GM19397 (cell line): ENCODE measurements around the gene RENBP.

ENCODE experiments used
- ATAC-seq: cut with Tn5 transposase; IDR thresholded peaks from one replicate; pipeline ENCODE4 v1.9.1; 2021; ENCODE audit warnings: mild to moderate bottlenecking, moderate library complexity; ENCODE audit not compliant: unreplicated experiment

The RENBP gene

DNA sequence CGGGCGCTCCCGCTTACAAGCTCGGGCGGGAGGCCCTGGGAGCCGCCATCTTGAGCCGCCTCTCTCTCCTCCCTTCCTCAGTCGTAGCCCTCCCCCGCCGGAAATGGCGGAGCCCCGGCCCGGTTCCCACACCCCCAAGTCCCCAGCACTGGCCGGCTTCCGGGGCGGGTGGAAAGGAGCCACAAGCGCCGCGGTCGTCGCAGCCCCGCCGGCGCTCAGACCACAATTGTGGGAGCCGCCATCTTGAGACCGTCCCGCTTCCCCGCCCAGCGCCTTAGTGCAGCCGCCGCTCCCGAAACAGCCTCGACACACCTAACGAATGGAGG is 26.6 kb upstream of the RENBP start:
- peak; percentile 36 for ATAC-seq

DNA sequence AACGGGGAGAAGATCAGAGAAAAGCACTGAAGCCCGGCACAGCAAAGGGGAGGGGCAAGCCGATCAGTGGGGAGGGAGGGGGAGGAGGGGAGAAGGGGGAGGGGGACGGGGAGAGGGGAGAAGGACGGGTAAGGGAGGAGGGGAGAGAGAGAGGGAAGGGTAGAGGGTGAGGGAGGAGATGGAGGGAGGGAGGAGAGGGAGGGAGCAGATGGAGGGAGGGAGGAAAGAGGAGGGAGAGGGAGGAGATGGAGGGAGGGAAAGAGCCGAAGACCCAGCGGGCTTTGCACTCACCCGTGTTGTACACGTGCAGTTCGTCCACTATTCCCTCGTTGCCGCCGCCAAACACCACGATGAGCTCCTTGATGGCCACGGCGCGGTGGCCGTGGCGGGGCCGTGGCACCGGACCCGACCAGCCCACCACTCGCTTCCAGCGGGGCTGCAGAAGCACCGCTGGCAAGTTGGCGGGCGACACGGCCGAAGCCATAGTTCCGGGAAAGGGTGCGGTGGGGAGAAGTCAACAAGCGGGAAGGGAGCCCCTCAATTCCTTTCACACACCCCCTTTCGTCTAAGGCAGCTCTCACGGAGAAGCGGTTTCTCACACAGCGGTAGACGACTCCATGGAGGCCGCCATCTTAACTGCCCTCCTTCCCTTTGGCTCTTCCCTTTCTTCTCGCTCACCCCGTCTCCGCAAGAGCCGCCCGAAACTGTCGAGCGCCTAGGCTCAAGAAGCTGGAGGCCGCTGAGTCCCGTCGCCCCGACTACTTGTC is 26.1 kb upstream of the RENBP start:
- no peak for ATAC-seq

- no peak for ATAC-seq
Measured at GRCh38 chrX:153969904-153970356, 25.5 kb upstream of the RENBP start.

DNA sequence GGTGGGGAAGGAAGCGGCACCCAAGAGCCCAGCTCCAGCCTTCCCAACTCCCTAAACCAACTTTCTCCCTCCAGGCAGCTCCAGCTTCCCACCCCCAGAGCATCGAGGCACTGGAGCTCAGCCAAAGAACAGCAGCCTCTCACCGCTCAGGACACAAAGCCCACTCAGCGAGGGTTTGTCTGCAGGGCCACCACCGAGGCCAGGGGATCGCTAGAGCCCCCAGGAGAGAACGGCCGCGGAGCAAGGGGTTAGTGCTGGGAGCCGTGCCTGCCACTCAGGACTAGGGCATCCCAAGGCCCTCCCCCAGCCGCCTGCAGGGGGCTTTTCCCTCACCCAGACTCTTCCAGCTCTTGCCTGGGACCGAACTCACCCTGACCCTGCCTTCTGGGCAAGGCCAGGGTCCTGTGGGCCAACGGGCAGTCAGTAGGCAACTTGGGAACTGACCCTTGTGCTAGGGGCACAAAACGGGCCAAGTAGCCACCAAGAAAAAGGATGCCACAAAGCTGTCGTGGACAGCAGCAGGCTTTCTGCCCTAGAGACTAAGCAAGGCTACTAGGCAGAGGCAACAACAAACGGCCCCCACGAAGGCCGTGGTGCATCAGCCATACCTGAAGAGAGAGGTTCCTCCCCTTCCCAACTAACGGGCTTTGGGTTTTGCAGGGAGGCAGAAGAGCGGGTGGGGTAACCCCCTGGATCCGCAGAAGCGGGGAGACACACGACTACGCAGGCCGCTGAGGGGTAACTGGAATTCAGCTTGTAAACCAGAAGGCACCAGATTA is 24.9 kb upstream of the RENBP start:
- no peak for ATAC-seq

DNA sequence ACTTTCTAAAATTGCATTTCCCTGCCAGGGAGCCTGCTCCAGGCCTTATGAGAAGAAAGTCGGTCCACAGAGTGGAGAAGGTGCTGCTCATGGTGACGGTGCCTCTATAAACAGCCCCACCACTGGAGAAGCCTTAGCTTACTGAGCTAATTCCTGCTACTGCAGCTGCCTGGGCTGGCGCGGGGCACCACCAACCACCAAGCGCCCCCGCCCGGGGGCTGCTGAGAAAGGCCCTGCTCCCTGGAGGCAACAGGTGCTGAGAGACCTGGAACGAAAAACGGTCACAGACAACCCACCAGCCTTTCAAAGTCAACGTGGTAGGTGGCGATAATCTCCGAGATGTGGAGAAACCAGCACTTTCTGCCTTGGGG is 24.3 kb upstream of the RENBP start:
- ATAC-seq = no peak

DNA sequence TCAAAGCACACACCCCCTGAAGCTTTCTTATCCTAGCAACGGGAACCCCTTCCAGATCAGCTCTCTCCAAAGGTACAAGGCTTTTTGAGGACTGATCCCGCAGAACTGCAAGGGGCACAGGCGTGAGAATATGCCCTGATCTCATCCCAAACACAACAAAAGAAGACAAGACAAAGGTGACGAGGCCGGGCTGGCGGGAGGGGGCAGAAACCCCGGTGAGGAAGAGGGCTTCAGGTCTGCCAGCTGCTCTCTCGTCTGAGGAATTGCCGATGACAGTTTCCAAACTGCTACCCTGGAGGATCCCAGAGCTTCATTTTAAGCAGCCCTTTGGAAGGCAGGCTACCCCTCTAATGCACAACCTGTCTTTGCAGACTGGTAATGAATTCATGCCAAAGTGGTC is 23.8 kb upstream of the RENBP start:
- no peak for ATAC-seq

- no peak for ATAC-seq
Measured at GRCh38 chrX:153967536-153968224, 23.2 kb upstream of the RENBP start.

- ATAC-seq = no peak
Measured at GRCh38 chrX:153966841-153967535, 22.5 kb upstream of the RENBP start.

DNA sequence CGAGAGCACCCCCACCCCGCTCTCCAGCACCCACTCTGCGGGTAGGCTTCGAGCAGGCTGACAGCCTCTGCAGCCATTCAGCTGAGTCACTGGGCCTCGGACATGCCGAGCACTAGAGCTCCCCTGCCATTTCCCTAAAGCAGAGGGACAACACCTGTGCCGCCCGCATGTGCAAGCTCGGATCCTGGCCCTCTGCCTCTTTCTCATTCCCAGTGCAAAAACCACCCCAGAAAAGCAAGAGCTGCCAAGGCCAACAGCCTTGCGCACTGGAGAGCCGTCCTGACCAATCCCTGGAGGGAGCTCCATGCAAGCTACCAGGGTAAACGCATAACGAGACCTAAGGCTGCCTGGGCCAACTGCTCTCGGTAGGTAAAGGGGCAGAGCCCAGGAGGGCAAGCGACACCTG is 21.8 kb upstream of the RENBP start:
- no peak for ATAC-seq

- ATAC-seq = no peak
Measured at GRCh38 chrX:153965406-153965805, 21.0 kb upstream of the RENBP start.

GRCh38 chrX:153964105-153964504 is 19.7 kb upstream of the RENBP start:
- no peak for ATAC-seq

DNA sequence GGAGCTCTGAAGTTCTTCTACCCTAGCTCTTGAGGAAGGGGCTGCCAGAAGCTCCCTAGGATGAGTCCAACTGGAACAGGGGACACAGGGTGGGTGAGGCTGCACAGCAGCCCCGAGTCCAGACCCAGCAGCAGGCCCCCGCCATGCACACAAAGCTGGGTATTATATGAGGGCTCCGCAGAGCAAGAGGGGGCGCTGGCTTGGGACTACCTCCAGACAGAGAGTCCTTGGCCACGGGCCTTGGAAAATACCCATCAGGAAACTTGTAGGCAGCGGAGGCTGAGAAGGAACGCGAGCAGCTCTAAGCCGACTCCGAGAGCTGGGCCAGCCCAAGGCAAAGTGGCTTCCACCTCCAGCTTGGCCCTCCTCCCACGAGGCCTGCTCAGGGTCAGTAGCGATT is 19.1 kb upstream of the RENBP start:
- no peak for ATAC-seq

- no peak for ATAC-seq
Measured at GRCh38 chrX:153961292-153961691, 16.8 kb upstream of the RENBP start.

DNA sequence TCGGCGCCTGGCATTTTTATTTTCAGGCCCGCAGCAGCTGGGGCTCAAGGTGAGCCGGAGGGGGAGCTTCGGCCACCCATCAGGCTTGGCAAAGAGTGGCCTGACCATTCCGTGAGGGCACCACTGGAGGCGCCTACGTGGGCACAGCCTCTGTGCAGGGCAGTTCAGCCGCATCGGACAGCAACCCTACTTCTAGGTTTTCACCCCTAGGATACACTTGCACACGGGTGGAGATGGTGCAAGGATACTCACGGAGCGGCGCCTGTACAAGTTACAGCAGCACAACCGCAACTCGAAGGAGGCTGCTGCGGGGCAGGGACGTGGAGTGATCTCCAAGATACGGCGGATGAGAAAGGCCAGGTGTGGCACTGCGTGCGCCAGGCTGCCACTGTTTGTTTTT is 16.3 kb upstream of the RENBP start:
- no peak for ATAC-seq

- no peak for ATAC-seq
Measured at GRCh38 chrX:153960077-153960476, 15.6 kb upstream of the RENBP start.

- no peak for ATAC-seq
Measured at GRCh38 chrX:153959649-153960048, 15.2 kb upstream of the RENBP start.

- ATAC-seq = no peak
Measured at GRCh38 chrX:153958605-153959004, 14.2 kb upstream of the RENBP start.

- no peak for ATAC-seq
Measured at GRCh38 chrX:153957224-153957623, 12.8 kb upstream of the RENBP start.

DNA sequence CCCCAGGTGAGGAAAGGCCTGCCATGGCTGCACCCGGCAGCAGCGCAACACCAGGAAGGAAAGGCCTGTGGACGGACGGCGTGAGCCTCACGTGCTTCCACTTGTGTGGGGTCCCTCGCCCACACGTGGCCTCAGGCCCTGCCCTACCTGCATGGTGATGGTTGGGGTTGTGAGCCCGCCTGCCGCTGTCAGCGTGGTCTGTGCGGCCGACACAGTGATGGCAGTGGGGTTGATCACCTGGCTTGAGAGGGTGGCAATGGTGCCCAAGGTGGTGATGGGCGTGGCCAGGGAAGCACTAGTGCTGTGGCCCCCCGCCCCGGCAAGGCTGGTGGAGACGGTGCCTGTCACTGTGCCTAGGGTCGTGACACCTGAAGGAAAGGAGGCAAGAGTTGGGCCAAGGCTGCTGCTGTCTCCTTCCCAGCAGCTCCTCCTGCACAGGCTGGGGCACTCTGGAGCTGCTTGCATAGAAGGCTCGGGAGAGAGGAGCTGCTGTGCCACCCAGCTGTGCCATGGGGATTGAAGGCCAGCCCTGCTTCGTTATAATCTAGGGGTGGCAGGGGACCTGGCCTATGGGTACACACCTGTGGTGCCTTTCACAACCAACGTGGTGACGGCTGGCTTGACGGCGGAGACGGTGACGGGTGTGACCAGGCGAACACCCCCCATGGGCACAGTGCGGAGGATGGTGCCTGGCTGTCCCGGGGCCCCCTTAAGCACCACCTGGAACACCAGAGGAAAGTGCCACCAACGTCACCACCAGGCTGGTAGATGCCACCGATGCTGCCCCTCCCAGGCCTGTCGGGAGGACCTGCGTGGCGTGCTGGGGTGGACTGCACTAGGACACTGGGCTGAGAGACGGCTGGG is 11.8 kb upstream of the RENBP start:
- ATAC-seq = no peak

DNA sequence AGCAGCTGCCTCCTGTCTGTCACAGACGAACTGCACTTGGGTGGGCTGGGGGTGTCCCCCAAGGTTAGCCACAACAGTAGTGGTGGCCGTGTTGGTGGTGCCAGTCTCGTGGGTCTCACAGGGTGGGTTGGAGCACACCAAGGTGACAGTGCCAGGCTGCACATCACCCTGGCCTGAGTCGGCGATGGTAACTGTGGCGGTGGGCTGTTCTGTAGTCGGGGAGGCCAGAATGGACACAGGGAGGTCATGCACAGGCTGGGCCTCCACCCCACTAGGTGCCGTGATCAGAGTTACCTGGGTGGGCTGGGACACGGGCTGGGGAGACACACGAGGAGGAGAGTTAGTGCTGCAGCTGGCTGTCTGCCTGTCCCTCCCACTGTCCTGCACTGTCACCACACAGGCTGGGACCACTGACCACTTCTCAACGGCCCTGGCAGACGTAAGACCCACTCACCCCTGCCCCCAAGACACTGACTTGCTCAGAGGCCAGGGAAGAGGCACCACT is 10.8 kb upstream of the RENBP start:
- ATAC-seq = no peak
